ENCODE data around the gene FNDC1.

The FNDC1 gene

GRCh38 chr6:159170999-159171712 lies 2.0 kb downstream of the FNDC1 start:
- TF ChIP-seq CTCF (IDR thresholded peaks at IDR 0.05) (no peak), ZFX (IDR thresholded peaks at IDR 0.05; ENCODE audit: borderline replicate concordance) (no peak)

GRCh38 chr6:159172091-159172491 lies 2.9 kb downstream of the FNDC1 start:
- TF ChIP-seq CTCF (IDR thresholded peaks at IDR 0.05) (no peak), ZFX (IDR thresholded peaks at IDR 0.05; ENCODE audit: borderline replicate concordance) (no peak)
- no peak overlapping the region for H3K27ac ChIP-seq

More at GRCh38 chr6:159170999-159171712, 2.0 kb downstream of the FNDC1 start:
- H3K27ac ChIP-seq = no peak overlapping the region

- no peak for TF ChIP-seq ZFX (IDR thresholded peaks at IDR 0.05; ENCODE audit: borderline replicate concordance)
- peak; percentile 97 for TF ChIP-seq CTCF (IDR thresholded peaks at IDR 0.05)
- H3K27ac ChIP-seq = no peak overlapping the region
Observed at GRCh38 chr6:159174263-159174969, 5.2 kb downstream of the FNDC1 start.

- H3K27ac ChIP-seq = no peak overlapping the region
- TF ChIP-seq ZFX (IDR thresholded peaks at IDR 0.05; ENCODE audit: borderline replicate concordance) (no peak), CTCF (IDR thresholded peaks at IDR 0.05) (no peak)
Observed at GRCh38 chr6:159176913-159177312, 7.7 kb downstream of the FNDC1 start.

- H3K27ac ChIP-seq = no peak overlapping the region
- TF ChIP-seq CTCF (IDR thresholded peaks at IDR 0.05) = no peak
- no peak for TF ChIP-seq ZFX (IDR thresholded peaks at IDR 0.05; ENCODE audit: borderline replicate concordance)
Observed at GRCh38 chr6:159178847-159179246, 9.6 kb downstream of the FNDC1 start.

- no peak overlapping the region for H3K27ac ChIP-seq
- TF ChIP-seq CTCF (IDR thresholded peaks at IDR 0.05) (no peak), ZFX (IDR thresholded peaks at IDR 0.05; ENCODE audit: borderline replicate concordance) (no peak)
Observed at GRCh38 chr6:159180001-159180400, 10.8 kb downstream of the FNDC1 start.

- no peak overlapping the region for H3K27ac ChIP-seq
- no peak for TF ChIP-seq CTCF (IDR thresholded peaks at IDR 0.05)
- TF ChIP-seq ZFX (IDR thresholded peaks at IDR 0.05; ENCODE audit: borderline replicate concordance) = no peak
Observed at GRCh38 chr6:159181914-159182313, 12.7 kb downstream of the FNDC1 start.
